ENCODE data around the gene STK38.

DNA sequence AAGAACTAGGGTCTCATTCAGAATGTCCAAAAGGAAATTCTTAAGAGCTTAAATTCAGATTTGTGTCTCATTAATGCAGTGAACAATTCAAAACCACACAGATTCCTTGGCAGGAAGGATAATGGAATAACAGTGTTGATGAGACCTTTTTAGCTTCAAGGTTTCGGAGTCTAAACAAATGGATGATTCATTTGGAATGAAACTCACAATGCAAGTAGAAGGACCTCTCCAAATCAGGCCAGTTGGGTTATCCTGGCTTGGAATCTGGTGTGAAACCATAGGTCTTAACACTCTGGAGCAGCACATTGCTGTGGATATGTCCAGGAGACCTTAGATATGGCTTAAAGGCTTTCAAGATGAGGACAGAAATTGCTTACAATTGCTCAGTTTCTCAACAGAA, 59.6 kb downstream of the STK38 start:
- no peak for TF ChIP-seq ELF4 (CRISPR knock-in tag; IDR thresholded peaks at IDR 0.05; ENCODE audit: low read depth)
- no peak for TF ChIP-seq CBFB (CRISPR knock-in tag; IDR thresholded peaks at IDR 0.05; ENCODE audit: low read depth)
- no peak for TF ChIP-seq MYBL2 (CRISPR knock-in tag; IDR thresholded peaks at IDR 0.05)
- no peak for TF ChIP-seq ATF2 (CRISPR knock-in tag; IDR thresholded peaks at IDR 0.05; ENCODE audit: borderline replicate concordance, low read depth)
- TF ChIP-seq, protein P1, sequence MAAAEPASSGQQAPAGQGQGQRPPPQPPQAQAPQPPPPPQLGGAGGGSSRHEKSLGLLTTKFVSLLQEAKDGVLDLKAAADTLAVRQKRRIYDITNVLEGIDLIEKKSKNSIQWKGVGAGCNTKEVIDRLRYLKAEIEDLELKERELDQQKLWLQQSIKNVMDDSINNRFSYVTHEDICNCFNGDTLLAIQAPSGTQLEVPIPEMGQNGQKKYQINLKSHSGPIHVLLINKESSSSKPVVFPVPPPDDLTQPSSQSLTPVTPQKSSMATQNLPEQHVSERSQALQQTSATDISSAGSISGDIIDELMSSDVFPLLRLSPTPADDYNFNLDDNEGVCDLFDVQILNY (CRISPR knock-in tag; IDR thresholded peaks at IDR 0.05), result no peak
- no peak for TF ChIP-seq ESRRA (CRISPR knock-in tag; IDR thresholded peaks at IDR 0.05; ENCODE audit: borderline replicate concordance)
- no peak for TF ChIP-seq ATF3 (CRISPR knock-in tag; conservative IDR thresholded peaks at IDR 0.05)
- no peak for TF ChIP-seq CTCF (IDR thresholded peaks at IDR 0.05)
- TF ChIP-seq ATF1 (CRISPR knock-in tag; IDR thresholded peaks at IDR 0.05), result no peak
